Dermis microvascular lymphatic vessel endothelial cell (primary cell): Measurements from ENCODE around the gene ITGB2. TPM values are rescaled to one million over a fixed set of nuclear protein-coding genes. Genes with fewer than 3 reads are reported as not detected.
"Not testable (repeated sequence)": the region's sequence is repeated elsewhere in the genome, so short reads cannot be mapped to it uniquely, and the experiment has no call there.

Experiments used
- DNase-seq, 2 donors: peaks; one replicate each; pipeline versions ENCODE4 v3.0.0 to v3.0.0-alpha.2; 2010; ENCODE audit warnings: low read depth in 2 of 2
- total RNA-seq: library from RNA; depleted of rRNA; stranded (reverse); fragments of >200 nt; gene quantifications from 2 replicates; pipeline ENCODE4 v1.2.1, GENCODE V29; 2014

Gene ITGB2
- total RNA-seq, 1 donor from 2014 or later: 0.13 TPM

DNA sequence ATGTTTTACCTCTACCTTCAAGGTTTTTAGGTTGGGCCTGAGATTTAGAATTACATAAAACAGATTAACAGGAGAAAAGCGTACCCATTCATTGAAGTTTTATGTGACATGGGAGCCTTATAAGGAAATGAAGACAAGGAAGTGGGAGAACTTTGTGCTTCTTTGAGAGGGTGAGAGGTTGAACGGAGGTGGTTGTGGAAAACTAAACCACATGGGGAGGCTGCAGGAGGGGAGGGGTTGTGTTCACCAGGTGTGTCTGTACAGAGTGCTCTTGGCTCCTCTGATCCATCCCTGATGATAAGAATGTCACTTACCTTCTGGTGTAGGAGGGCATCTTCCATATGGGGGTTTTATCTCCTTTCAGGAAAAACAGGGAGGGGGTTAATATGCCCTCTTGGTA, 21.9 kb upstream of the ITGB2 start:
- no peak for DNase-seq

DNA sequence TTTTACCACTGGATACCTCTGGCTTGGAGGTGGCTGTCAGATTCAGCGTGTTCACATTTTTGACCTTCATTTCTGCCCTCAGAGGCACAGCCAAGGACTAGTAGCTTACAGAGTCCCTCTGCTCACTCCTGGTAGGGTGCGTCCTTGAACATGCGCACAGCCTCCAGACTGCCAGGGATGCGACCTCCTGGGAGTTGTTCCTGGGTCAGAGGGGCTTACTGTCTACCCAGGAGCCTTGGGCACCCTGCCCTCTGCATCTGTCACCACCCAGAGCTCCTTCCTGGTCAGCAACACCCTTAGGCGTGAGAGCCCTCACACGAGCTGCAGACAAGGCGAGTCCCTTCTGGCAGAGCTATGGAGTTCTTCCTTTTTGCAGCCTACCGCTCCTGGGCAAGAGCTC, 20.9 kb upstream of the ITGB2 start:
- no peak for DNase-seq

DNA sequence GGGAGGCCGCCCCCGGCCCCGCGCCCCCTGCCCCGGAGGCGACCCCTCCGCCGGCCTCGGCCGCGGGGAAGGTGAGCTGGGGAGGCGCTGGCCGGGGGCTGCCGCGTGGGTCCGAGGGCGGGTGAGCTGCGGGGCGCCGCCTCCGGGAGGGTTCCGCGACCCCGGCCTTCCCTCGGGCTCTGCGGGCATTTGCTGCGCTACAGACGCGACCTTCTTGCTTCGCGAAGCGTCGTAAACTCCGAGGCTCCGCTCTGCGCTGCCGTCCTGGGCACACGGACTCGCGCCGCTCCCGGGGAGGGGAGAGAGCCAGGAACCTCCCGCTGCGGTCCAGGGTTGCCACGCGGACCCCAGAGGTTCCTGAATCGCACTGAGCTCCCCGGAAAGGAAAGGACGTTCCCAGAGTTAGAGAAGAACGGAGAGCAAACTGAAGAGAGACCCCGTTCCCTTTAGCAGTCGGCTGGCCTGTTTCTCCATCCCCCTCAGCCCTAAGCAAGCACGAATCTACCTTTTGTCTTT, 19.5 kb upstream of the ITGB2 start:
- DNase-seq: peak in 1 of 2 donors; percentile 33

DNA sequence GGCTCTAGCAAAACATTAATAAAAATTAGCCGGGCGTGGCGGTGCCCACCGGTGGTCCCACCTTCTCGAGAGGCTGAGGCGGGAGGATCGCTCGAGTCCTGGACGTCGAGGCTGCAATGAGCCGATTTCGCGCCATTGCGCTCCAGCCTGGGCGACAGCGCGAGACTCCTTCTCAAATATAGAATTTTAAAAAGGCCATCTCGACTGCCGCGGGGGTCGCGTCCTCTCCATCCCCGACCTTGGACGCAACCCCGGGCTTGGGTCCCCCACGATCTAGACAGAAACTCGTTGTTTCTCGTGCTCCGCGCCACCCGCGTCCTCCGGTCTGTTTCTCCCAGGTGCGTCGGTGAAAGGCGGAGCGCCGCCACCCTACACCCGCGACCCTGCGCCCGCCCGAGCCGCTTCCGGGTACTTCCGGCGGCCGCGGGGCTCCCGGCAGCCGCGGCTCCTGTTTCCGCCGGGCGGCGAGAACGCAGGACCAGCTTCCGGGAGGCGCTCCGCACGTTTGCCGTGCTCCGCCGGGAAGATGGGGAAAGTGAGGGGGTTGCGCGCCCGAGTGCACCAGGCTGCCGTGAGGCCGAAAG, 18.9 kb upstream of the ITGB2 start, which contains the start of gene SLX9:
SLX9 (plus strand) TSS at position 498 of the 584 bp plus-strand sequence; CDS start at position 527, 29 bp downstream.
- DNase-seq: peak; percentile 36 to 62

DNA sequence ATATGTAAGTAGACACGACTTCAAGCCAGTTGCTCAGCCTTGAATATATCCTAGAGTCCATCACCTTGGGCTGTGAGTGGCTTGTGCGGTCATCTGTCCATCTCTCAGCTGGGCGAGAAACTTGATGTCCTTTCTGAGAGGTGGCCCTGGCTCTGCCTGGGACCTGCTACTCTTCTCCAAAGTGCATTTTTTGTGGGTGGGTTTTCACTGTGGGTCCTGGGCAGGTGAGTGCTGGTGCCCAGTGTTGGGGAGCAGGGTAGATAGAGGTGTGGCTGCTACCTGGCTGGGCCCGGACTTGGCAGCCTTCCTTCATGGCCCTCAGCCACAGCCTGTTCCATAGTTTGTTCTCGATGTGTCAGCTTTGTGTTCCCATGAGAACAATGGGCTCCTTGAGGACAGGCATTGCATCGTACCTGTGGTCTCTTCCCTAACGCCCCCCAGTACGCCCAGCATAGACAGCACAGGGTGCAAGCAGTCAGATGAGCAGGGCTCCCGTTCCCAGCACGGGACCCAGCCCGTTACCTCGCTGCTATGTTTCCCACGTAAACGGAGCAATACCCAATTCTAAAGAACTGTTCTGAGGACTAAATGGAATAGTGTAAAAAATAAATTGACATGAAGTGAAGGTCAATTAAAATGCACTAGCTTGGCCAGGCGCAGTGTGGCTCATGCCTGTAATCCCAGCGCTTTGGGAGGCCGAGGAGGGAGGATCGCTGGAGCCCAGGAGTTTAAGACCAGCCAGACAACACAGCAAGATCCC, 18.3 kb upstream of the ITGB2 start:
- DNase-seq: no peak

DNA sequence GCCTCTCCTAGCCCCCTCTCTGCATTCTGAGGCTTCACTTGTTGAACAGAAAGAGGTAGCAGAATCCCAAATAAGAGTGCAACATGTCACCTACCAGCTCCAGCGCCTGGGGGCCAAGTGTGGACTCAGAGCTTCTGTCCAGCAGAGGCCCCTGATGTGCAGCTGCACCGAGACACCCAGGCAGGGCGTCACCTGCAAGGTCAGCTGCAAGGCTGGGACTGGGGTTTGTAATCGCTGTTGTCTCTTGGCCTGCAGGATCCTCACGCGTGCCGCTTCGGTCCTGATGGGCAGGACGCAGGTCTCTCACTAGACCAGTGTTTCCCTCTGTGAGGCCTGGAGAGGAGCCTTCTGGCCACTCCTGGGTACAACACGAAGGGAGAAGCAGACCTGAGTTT, 14.8 kb upstream of the ITGB2 start:
- DNase-seq: no peak

DNA sequence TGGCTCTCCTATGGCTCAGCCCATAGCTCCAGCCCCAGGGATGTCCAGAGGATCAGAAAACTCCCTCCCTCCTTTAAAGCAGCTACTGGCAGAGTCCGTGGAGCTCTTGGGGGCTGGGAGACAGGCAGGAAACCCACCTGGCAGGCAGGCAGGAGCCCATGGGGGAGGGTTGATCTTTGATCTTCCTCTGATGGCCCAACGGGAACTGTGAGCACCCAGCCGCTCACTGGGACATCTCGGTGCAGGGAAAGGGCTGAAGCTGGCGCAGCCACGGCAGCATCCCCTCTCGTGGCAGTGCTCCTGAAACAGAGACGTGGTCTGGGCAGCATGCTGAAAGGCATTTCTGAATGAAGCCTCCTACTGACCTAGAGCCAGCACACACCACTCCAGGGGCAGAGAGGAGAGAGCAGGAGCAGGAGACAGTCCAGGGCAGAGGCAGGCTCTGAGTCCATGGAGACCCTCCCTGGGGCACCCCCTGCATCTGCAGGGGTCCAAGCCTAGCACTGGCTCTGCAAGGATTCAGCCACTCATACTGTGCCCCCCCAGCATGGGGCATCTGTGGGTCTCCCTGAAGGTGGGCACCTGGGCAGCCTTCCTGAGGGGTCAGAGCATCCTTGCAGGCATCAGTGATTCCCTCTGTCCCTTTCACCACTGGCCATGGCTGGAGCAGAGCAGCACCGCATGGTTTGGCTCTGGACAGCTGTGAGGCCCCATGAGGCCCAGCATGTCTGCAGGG, 14.3 kb upstream of the ITGB2 start:
- DNase-seq: no peak

DNA sequence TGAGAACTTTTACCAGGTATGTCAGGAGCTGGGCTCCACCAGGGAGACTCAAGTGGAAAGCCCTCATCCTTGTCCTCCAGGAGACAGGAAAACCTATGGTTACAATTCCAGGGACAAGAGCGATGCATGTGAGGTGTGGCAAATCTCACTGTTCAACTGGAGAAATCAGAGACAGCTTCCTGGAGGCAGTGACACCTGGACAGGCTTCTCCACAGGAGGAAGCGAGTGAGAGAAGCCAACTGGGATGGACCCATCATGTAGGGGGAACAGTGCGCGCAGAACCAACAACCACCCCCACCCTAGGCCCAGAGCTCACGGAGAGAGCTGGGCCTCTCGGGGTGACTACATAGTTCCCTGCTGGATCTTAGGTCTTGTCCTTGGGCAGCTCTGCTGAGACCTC, 13.6 kb upstream of the ITGB2 start:
- no peak for DNase-seq

DNA sequence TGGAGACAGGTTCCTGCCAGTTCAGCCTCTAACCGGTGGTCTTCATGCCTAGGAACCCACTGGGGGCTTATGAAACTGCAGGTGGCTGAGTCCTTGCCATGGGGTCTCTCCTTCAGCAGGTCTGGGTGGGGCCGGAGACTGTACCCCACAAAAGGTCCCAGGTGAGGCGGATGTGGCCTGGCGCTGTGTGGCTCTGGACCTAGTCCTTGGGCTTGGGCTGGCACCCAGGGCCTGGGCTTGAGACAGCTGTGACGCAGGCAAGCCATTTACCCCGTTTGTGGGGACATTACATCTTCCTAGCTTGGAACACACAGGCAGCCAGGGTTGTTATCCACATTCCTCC, 13.2 kb upstream of the ITGB2 start:
- no peak for DNase-seq

DNA sequence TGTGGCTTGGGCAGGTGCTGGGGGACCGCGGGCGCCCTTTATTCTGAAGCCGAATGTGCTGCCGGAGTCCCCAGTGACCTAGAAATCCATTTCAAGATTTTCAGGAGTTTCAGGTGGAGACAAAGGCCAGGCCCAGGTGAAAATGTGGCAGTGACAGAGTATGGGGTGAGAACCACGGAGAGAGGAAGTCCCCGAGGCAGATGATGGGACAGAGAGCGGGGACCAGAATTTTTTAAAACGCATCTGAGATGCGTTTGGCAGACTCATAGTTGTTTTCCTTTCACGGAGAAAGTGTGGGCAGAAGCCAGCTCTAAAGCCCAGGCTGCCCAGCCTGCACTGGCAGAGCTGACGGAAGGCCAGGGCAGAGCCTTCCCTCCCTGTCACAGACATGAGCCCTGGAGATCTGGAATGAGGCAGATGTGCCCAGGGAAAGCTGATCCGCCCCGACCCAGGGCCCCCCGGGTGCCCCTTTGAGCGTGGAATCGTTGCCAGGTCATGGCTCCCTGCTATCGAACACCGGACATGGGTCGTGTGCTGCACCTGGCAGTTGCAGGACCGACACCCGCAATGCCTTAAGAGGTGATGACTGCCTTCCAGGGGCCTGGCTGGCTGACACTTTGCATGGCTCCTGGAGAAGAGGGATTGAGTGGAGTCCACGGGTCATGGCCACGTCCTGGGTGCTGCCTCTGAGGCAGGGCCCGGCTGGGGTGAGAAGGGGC, 12.7 kb upstream of the ITGB2 start:
- DNase-seq: no peak

DNA sequence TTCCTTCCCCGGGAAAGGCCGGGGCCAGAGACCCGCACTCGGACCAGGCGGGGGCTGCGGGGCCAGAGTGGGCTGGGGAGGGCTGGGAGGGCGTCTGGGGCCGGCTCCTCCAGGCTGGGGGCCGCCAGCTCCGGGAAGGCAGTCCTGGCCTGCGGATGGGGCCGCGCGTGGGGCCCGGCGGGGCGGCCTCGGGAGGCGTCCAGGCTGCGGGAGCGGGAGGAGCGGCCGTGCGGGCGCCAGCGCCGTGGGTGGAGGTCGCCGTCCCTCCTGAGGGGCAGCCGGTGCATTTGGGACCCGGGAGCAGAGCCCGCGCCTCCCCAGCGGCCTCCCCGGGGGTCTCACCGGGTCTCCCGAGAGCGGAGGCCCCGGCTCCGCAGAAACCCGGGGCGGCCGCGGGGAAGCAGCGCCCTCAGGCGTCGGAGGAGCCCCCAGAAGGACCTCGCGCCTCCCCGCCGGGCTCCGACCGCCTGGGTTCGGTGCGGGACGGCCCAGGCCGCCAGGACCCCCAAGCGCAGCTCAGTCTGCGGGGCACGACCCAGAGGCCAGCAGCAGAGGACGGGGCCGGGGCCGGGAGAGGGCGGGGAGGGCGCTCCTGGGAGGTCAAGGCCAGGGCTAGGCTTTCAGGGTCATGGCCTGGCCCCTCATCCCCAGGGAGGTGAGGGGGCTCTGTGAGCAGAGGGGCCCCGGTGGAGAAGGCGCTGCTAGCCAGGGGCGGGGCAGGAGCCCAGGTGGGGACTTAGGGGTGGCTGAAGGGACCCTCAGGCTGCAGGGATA, 11.9 kb upstream of the ITGB2 start:
- DNase-seq: peak in 1 of 2 donors; percentile 35

DNA sequence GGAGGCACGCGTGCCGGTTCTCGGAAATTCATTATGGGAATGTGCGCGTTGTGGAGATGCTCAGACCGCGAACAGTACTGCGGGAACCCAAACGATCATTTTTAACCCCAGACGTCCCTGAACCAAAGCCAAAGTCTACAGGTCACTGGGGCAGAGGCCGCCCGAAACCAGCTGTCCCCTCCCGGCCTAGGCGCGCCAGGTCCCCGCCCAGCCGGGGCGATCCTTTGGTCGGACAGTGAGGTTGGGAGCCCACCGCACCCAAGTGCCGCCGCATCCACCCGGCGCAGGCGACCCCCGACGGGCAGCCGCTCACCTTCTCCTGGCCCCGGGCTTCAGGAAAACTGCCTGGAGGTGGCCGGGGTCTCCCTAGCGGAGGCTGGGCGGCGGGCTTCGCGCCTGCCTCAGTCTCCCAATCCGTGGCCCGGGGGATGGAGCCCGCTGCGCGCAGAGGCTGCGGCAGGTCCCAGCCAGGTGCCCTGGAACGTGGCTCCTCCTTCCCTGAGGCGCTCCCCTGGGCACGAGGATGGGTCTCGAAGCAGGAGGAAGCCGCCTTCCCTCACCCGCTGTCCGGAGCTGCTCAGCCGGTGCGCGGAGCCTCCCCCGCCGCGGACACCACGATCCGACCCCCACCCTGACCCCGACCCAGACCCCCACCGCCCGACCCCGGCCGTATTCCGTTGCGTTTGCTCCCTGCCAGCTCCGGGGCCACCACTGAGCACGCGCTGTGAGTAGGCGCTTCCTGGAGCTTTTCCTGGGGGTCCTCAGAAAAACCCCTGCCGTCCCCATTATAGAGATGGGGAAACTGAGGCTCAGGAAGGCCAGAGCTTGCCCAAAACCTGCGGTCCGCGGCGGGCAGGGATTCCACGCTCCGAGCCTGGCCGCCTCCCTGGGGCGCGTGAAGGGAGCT, 11.1 kb upstream of the ITGB2 start:
- no peak for DNase-seq

DNA sequence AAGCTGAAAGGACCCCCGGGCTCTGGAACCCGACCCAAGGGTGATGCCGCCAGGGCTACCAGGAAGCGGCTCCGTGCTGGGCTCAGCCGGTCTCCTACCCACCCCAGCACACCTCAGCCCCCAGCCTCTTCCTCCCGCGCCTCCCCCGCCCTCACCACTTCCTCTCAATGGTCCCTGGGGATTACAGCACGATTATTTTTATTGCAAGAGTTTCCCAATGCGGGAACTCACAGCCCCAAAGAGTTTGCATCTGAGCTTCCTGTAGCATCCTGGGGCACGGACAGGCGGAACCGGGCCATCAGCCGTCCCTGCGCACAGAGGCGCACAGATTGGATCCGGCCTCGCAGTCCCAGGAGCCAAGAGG, 10.4 kb upstream of the ITGB2 start:
- no peak for DNase-seq

DNA sequence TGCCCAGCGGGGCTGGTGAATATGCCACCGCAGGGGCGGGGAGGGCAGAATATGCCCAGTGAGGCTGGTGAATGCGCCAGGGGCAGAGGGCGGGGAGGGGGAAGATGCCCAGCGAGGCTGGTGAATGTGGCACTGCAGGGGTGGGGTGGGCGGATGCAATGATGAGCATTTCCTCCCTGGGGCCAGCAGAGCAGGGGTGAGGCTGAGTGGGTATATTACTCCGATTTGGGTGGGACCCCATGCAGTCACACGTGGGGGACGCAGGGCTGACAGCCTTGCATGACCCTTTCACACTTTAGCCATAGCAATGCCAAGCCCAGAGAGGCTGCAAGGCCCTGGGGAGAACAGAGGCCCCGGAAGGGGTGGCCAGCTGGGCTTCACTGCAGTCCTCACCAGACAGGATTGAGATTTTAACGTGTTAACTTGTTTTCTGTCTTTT, 9.9 kb upstream of the ITGB2 start:
- DNase-seq: no peak

DNA sequence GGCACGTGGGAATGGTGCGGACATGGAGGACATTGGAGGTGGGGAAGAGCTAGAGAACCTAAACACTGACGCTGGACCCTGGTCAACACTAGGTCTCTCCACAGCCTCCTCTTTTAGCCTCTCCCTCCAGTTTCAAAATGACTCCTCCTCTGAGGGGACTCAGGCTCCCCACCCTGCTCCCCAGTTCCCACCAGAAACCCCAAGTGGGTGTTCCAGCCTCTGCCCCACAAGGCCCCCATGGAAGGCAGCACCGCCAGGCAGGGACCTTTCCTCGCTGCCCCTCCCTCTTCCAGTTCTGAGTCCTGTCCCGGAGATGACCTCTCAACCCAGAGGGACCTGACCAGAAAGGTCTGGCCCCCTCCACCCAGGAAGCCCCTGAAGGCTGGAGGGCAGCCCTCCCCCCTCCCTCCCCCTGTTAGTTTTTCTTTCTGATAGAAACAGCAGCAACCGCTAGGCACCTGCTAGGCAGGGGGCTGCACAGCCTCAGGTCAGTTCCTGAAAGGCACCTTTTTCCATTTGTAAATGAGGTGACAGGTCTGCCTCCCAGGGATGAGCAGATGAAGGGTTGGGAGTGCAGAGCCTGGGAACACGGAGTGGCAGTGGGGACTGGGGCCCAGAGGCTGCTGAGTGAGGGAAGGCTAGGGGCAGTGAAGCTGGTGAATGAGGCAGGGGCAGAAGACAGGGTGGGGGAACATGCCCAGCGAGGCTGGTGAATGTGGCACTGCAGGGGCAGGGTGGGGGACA, 9.3 kb upstream of the ITGB2 start:
- DNase-seq: no peak

DNA sequence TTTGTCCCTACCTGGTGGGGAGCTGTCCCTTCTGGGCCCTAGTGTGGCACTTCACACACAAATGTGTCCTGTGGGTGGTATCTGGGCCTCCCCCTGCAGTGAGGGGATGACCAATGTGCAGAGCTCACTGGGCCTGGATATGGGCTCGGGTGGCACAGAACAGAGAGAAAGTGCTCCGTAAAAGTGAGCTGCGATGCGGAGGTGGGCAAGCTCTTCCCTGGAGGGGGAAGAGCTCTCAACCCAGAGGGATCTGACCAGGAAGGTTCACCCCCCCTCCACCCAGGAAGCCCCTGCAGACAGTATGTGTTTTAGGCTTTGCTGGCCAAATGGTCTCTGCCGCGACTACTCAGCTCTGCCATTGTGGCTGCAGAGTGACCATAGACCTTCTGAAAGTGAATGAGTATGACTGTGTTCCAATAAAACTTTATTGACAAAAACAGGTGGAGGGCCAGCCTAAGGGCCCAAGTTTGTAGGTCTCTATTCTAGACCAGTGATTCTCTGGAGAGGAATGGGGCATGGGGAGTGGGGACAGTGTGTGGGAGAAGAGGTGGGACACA, 8.6 kb upstream of the ITGB2 start:
- DNase-seq: no peak

DNA sequence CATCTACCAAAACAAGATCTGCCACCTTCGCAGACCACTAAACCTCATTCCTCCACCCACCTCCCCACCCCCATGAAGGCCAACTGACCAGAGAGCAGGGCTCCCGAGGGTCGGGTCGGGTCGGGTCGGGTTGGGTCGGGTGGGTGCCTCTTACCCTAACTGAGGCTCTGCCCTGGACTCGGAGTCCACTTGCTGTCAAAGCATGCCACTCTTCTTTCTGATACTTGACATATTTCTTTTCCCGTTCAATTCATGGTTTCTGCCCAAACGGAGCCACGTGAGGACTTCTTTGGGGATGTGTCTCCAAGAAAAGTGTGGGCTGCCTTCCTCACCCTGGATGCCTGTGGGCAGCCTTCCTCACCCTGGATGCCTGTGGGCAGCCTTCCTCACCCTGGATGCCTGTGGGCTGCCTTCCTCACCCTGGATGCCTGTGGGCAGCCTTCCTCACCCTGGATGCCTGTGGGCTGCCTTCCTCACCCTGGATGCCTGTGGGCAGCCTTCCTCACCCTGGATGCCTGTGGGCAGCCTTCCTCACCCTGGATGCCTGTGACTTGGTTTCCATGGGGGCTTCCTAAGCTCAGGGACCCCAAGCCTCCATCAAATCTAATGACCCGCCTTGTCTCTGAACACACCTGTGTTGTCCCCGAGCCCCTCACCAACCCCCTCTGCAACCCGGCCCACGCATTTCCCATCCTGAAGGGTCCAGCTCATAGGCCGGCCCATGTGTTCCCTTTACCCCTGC, 8.0 kb upstream of the ITGB2 start:
- not testable (repeated sequence) for DNase-seq
